ENCODE results near the gene SLC38A9.
"Not testable (repeated sequence)": the region's sequence is repeated elsewhere in the genome, so short reads cannot be mapped to it uniquely, and the experiment has no call there.

SLC38A9 gene

DNA sequence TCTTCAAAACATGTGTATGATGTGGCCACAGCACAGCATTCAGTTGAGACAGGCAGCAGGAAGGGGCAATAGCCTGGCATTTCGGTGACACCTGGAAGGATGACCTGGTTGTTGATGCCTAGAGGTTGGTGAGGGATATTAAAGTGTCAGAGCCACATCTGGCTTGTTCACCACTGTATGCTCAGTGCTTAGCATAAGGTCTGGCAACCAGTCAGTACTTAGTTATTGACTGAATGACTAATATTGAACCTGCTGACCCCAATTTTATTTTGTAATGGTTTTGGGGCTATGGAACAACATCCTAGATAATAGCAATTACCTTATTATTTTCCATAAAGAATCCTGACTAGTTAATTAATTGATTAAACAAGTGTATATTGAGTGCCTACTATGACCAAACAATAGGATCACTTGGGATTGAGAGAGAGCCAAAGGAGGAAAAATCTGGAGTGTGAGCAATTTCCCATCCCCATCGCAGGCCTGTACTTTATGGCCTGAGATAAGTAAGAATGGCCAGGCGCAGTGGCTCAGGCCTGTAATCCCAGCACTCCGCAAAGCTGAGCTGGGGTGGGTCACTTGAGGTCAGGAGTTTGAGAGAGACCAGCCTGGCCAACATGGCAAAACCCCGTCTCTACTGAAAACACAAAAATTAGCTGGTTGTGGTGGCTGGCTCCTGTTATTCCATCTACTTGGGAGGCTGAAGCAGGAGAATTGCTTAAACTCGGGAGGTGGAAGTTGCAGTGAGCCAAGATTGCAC is 91.9 kb downstream of the SLC38A9 start:
- no peak for DNase-seq (ENCODE audit: low spot score)
- TF ChIP-seq, protein P1, sequence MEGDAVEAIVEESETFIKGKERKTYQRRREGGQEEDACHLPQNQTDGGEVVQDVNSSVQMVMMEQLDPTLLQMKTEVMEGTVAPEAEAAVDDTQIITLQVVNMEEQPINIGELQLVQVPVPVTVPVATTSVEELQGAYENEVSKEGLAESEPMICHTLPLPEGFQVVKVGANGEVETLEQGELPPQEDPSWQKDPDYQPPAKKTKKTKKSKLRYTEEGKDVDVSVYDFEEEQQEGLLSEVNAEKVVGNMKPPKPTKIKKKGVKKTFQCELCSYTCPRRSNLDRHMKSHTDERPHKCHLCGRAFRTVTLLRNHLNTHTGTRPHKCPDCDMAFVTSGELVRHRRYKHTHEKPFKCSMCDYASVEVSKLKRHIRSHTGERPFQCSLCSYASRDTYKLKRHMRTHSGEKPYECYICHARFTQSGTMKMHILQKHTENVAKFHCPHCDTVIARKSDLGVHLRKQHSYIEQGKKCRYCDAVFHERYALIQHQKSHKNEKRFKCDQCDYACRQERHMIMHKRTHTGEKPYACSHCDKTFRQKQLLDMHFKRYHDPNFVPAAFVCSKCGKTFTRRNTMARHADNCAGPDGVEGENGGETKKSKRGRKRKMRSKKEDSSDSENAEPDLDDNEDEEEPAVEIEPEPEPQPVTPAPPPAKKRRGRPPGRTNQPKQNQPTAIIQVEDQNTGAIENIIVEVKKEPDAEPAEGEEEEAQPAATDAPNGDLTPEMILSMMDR (IDR thresholded peaks at IDR 0.05; ENCODE audit: extremely low read depth, insufficient read depth, missing control alignments), result no peak
- in situ Hi-C loops (cut with MboI; ENCODE audit: low pct_unique_long_range_greater_than_20kb, low sequenced_read_pairs, unreplicated experiment), result no loop called here

DNA sequence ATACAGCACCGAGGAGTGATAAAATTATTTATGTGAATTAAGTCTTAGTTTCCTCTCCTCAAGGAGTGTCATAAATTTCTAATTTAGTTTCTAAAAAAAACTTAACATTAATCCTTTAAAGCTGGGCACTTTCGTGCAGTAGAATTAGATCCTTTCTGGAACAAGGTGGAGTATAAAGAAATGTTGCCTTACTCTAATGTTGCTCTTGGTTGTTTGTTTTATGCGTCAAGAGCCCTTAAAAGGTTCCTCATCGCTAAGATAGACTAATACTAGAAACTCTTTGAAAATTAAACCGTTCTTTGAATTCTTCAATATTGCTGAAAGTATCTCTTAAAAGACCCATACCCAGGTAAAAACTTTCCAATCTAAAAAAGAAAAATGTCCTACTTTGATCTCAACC is 93.8 kb downstream of the SLC38A9 start:
- in situ Hi-C loops (cut with MboI; ENCODE audit: low pct_unique_long_range_greater_than_20kb, low sequenced_read_pairs, unreplicated experiment), result no loop called here
- TF ChIP-seq, protein P1 (IDR thresholded peaks at IDR 0.05; ENCODE audit: extremely low read depth, insufficient read depth, missing control alignments), result no peak
- DNase-seq (ENCODE audit: low spot score), result no peak

DNA sequence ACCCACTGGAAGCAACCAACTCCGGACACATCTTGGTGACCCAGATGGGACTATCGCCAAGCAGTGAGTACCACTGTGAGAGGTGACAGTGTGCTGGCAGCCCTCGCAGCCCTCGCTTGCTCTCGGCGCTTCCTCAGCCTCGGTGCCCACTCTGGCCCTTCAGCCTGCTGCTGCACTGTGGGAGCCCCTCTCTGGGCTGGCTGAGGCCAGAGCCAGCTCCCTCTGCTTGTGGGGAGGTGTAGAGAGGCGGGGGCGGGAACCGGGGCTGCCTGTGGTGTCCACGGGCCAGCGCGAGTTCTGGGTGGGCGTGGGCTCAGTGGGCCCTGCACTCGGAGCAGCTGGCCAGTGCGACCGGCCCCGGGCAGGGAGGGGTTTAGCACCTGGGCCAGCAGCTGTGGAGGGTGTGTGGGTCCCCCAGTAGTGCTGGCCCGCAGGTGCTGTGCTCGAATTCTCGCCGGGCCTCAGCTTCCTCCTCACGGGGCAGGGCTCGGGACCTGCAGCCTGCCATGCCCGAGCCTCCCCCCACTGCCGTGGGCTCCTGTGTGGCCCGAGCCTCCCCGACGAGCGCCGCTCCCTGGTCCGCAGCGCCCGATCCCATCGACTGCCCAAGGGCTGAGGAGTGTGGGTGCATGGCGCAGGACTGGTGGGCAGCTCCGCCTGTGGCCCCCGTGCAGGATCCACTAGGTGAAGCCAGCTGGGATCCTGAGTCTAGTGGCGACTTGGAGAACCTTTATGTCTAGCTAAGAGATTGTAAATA is 98.8 kb downstream of the SLC38A9 start:
- TF ChIP-seq, protein P1 (IDR thresholded peaks at IDR 0.05; ENCODE audit: extremely low read depth, insufficient read depth, missing control alignments), result no peak
- in situ Hi-C loops (cut with MboI; ENCODE audit: low pct_unique_long_range_greater_than_20kb, low sequenced_read_pairs, unreplicated experiment), result no loop called here
- no peak for DNase-seq (ENCODE audit: low spot score)

DNA sequence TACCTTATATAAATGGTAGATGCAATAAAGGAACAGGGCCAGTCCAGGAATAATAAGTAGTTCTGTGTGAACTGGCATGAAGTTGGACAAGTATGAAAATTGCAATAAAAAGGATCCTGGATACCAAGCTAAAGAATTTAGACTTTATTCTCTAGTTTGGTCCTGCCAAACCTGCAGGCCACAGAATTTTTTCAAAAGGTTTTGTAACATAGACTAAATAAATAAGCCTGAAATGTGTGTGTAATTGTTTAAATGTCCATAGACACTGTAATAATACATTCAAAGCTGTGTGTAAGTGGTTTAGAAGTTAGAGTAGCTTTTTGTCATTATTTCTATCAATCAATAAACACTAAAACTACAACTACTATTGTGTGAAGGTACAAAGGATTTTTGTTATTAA is 101.6 kb downstream of the SLC38A9 start:
- TF ChIP-seq, protein P1 (IDR thresholded peaks at IDR 0.05; ENCODE audit: extremely low read depth, insufficient read depth, missing control alignments), result no peak
- no peak for DNase-seq (ENCODE audit: low spot score)
- in situ Hi-C loops (cut with MboI; ENCODE audit: low pct_unique_long_range_greater_than_20kb, low sequenced_read_pairs, unreplicated experiment), result no loop called here

DNA sequence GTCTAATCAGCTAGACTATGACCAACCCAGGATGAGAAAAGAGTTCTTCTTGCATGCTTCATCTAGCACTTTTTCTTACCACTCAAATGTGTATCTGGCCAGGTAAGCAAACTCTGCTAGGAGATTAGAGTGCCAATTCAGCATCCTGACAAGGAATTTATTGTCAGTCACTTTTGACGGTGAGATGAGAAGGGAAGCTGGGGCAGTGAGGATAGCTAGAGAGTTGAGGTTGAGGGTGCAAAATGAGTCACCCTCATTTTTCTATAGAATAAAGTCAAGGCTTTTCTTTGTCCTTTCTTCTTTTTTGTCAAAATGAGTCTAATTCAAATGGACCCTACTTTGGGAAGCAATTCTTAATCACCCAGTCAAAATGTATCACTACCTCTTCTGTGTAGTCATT is 102.7 kb downstream of the SLC38A9 start:
- no peak for DNase-seq (ENCODE audit: low spot score)
- in situ Hi-C loops (cut with MboI; ENCODE audit: low pct_unique_long_range_greater_than_20kb, low sequenced_read_pairs, unreplicated experiment), result no loop called here
- TF ChIP-seq, protein P1 (IDR thresholded peaks at IDR 0.05; ENCODE audit: extremely low read depth, insufficient read depth, missing control alignments), result no peak

DNA sequence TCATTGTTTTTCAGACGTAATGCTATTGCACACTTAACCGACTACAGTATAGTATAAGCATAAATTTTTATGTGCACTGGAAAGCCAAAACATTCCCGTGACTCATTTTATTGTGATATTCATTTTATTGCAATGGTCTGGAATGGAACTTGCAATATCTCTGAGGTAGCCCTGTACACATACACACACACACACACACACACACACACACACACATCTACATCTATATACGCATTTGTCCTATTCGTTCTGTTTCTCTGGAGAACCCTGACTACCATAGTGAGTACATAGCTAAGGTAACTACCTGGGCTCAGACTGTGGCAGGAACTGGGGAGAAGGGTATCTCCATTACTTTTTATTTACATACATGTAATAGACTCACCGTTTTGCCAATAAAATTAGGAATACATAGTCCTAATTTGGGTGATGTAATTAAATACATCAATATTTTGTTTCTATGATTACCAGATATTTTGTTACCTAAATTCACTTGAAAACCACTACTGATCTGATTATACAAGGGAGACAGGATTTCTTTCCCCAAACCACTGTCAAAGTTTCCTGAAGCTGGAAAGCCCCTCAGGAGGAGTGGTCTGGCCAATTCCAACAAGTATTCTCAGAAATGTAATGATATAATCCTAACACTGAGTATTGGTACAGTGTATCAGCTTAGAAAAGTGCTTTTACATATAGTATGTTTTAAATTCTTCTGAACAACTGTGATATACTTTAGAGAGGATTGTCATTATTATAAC is 103.4 kb downstream of the SLC38A9 start:
- in situ Hi-C loops (cut with MboI; ENCODE audit: low pct_unique_long_range_greater_than_20kb, low sequenced_read_pairs, unreplicated experiment), result no loop called here
- TF ChIP-seq, protein P1 (IDR thresholded peaks at IDR 0.05; ENCODE audit: extremely low read depth, insufficient read depth, missing control alignments), result no peak
- DNase-seq (ENCODE audit: low spot score), result no peak

DNA sequence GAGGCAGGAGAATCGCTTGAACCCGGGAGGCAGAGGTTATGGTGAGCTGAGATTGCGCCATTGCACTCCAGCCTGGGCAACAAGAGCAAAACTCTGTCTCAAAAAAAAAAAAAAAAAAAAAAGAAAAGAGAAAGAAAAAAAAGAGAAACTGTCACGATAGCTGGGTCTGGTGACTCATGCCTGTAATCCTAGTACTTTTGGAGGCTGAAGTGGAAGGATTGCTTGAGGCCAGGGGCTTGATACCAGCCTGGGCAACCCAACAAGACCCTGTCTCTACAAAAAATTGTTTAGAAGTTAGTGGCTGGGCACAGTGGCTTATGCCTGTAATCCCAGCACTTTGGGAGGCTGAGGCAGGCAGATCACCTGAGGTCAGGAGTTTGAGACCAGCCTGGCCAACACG is 104.8 kb downstream of the SLC38A9 start:
- in situ Hi-C loops (cut with MboI; ENCODE audit: low pct_unique_long_range_greater_than_20kb, low sequenced_read_pairs, unreplicated experiment); DNase-seq (ENCODE audit: low spot score): not testable (repeated sequence)

Data from GM13977 (cell line).